Chondrocyte (in vitro differentiated cells): ENCODE data around the gene SASH3. TPM values are rescaled to one million over a fixed set of nuclear protein-coding genes. Genes with fewer than 3 reads are reported as not detected.

Experiments used
- DNase-seq: peaks from one replicate; pipeline ENCODE4 v3.0.0; 2021; ENCODE audit warnings: mixed read lengths, low spot score
- H3K27ac Mint-ChIP-seq: one replicate; pipeline ENCODE4 v1.8.0; 2021; ENCODE audit warnings: mild to moderate bottlenecking, moderate library complexity, mixed read lengths; ENCODE audit not compliant: unreplicated experiment
- H3K27me3 Mint-ChIP-seq: 2 replicates; pipeline ENCODE4 v1.8.0; 2021; ENCODE audit warnings: low read depth, mixed read lengths
- H3K36me3 Mint-ChIP-seq: 2 replicates; pipeline ENCODE4 v1.8.0; 2021; ENCODE audit warnings: low read depth, mixed read lengths
- H3K4me1 Mint-ChIP-seq: 2 replicates; pipeline ENCODE4 v1.8.0; 2021; ENCODE audit warnings: low read depth, mild to moderate bottlenecking, mixed read lengths
- H3K4me3 Mint-ChIP-seq: one replicate; pipeline ENCODE4 v1.8.0; 2021; ENCODE audit warnings: mild to moderate bottlenecking, moderate library complexity, mixed read lengths; ENCODE audit not compliant: unreplicated experiment
- H3K9me3 Mint-ChIP-seq: 2 replicates; pipeline ENCODE4 v1.8.0; 2021; ENCODE audit warnings: low read depth, mixed read lengths
- total RNA-seq: library from RNA; stranded (reverse); gene quantifications from 3 replicates; pipeline ENCODE4 v1.2.1, GENCODE V29; 2021
- TF ChIP-seq, protein P1 (sequence below): fragments of 200-600 bp; sonication (generic); IDR thresholded peaks from 2 replicates; pipeline ENCODE4 v1.5.0; 2021; ENCODE audit warnings: antibody characterized with exemption, mild to moderate bottlenecking, moderate library complexity

The SASH3 gene
- total RNA-seq, 1 donor from 2014 or later: not detected

DNA sequence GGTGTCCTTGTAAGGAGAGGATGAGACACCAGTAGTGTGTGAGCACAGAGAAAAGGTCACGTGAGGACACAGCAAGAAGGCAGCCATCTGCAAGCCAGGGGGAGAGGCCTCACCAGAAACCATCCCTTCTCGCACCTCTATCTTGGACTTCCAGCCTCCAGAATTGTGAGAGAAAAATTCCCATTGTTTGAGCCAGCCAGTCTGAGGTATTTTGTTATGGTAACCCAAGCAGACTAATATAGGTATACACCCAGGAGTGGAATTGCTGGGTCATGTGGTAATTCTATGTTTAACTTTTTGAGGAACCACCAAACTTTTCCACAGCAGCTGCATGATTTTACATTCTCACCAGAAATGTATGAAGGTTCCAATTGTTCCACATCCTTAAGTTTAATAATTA, 38.4 kb downstream of the SASH3 start:
- Mint-ChIP-seq H3K4me3 (no peak overlapping the region), H3K27me3 (no peaks in the 10 kb centered on the region), H3K4me1 (no peaks in the 10 kb centered on the region), H3K9me3 (peaks cover 8% of the 10 kb centered on the region), H3K36me3 (peaks cover 5% of the 10 kb centered on the region), H3K27ac (no peak overlapping the region)
- TF ChIP-seq, protein P1, sequence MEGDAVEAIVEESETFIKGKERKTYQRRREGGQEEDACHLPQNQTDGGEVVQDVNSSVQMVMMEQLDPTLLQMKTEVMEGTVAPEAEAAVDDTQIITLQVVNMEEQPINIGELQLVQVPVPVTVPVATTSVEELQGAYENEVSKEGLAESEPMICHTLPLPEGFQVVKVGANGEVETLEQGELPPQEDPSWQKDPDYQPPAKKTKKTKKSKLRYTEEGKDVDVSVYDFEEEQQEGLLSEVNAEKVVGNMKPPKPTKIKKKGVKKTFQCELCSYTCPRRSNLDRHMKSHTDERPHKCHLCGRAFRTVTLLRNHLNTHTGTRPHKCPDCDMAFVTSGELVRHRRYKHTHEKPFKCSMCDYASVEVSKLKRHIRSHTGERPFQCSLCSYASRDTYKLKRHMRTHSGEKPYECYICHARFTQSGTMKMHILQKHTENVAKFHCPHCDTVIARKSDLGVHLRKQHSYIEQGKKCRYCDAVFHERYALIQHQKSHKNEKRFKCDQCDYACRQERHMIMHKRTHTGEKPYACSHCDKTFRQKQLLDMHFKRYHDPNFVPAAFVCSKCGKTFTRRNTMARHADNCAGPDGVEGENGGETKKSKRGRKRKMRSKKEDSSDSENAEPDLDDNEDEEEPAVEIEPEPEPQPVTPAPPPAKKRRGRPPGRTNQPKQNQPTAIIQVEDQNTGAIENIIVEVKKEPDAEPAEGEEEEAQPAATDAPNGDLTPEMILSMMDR: no peak
- no peak for DNase-seq

DNA sequence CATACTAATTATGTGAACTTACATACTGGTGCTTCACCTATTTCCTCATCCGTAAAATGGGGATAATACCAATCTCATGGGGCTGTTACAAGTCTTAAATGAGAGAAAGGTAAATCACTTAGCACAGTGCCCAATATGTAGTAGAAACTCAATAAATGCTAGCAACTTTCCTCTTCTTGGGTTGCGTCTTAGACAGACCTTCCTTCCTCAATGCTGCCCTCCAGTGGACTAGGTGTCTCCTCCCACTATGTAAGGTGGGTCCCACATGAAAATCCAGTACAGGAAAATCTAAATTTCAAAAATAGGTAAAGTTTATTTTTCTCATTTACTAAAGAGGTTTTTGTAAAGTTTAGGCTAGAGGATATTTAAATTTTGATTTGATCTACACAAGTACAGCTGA, 43.4 kb downstream of the SASH3 start:
- TF ChIP-seq, protein P1: peak; percentile 79
- Mint-ChIP-seq H3K4me1 (peaks cover 10% of the 10 kb centered on the region), H3K27me3 (no peaks in the 10 kb centered on the region), H3K9me3 (peaks cover under 1% of the 10 kb centered on the region), H3K4me3 (no peak overlapping the region), H3K27ac (no peak overlapping the region), H3K36me3 (peaks cover 5% of the 10 kb centered on the region)
- no peak for DNase-seq

DNA sequence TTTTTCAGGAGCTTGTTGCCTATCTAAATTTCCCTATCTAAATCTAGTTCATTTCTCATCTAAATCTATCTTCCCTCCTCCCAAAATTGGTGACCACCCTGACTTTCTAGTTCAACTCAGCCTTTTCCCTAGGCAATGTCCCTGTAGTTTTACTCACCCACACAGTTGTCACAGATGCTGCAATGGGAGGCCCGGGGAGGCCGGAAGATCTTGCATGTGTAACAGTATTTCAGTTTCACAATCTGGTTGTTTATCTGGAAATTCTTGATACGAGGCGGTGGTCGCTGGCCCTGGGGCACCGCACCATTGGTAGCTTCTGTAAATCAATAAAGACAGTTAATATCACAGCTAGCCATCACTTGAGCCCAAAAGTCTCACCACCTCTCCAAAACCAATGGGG, 43.8 kb downstream of the SASH3 start:
- Mint-ChIP-seq H3K27me3 (no peaks in the 10 kb centered on the region), H3K4me3 (no peak overlapping the region), H3K27ac (no peak overlapping the region), H3K9me3 (no peaks in the 10 kb centered on the region), H3K36me3 (peaks cover 6% of the 10 kb centered on the region), H3K4me1 (peaks cover 10% of the 10 kb centered on the region)
- TF ChIP-seq, protein P1: peak; percentile 49
- DNase-seq: no peak

DNA sequence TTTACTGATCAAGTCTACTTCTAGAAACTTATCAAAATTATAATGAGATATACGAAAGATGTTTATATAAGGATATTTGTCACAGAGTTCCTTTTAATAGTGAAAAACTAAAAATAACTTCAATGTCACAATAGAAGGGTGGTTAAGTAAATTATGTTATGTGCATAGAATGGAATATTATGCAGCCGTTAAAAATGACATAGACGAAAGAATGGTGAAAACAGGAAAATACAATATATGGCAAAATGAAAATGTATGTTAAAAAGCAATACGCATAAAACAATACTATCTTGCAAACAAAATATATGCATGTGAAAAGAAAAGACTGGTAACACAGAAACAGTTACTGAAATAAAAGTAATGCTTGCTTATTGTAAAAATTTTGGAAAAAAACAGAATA, 44.9 kb downstream of the SASH3 start:
- no peak overlapping the region for H3K4me3 Mint-ChIP-seq
- H3K36me3 Mint-ChIP-seq: peaks cover 7% of the 10 kb centered on the region
- H3K4me1 Mint-ChIP-seq: peaks cover 10% of the 10 kb centered on the region
- no peaks in the 10 kb centered on the region for H3K27me3 Mint-ChIP-seq
- no peaks in the 10 kb centered on the region for H3K9me3 Mint-ChIP-seq
- DNase-seq: no peak
- TF ChIP-seq, protein P1: no peak
- H3K27ac Mint-ChIP-seq: no peak overlapping the region

DNA sequence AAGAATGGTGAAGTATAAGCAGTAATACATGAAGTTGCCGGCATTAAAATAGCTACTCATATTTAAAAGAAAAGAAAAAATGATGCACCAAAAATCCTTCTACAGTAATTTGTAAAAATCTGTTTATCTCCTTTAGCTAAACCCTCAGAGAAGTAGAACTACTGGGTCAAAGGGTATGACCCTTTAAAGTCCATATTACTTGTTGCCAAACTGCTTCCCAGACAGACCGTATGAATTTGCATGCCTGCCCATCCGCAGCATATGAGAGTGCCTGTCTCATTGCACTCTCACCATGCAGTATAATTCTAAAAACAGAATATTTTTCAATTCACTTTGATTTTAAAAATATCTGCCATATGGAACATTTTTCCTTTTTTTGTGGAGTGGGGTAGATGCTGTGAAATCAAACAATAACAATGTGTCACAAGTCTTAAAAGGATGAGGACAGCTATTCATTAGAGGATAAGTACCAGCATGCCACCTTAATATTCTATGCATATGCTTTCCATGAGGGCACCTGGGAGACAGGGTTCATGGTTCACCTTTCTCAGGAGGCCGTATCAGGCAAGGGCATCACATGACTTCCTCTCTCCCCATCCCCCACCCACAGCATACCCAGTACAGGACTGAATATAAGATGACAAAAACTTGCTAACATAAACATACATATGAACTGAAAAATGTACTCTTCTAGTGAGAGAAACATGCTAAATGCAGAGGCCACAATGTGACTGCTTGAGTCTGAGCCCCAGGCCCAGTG, 46.2 kb downstream of the SASH3 start:
- peaks cover 13% of the 10 kb centered on the region for H3K4me1 Mint-ChIP-seq
- peaks cover 7% of the 10 kb centered on the region for H3K36me3 Mint-ChIP-seq
- TF ChIP-seq, protein P1: no peak

More for the DNA sequence above, 46.2 kb downstream of the SASH3 start:
- no peak for DNase-seq
- Mint-ChIP-seq H3K27ac (peak overlapping the region; percentile 81), H3K4me3 (no peak overlapping the region), H3K27me3 (peaks cover 2% of the 10 kb centered on the region), H3K9me3 (no peaks in the 10 kb centered on the region)
